Bronchial epithelial cell (primary cell): ENCODE results near the gene SERP2. TPM values are rescaled to one million over a fixed set of nuclear protein-coding genes. Genes with fewer than 3 reads are reported as not detected.

Experiments used
- DNase-seq: peaks from one replicate; pipeline ENCODE4 v3.0.0-alpha.2; 2010; ENCODE audit warnings: low read depth
- FAIRE-seq: peaks from 2 replicates; lab custom pipeline; 2011; peaks lifted over from hg19 to GRCh38; lab: Jason Lieb, UNC
- H3K27me3 ChIP-seq: 2 replicates; pipeline ENCODE4 v1.5.1; 2011; ENCODE audit warnings: low read length; ENCODE audit not compliant: control insufficient read depth, insufficient read depth
- H3K36me3 ChIP-seq: 2 replicates; pipeline ENCODE4 v1.5.1; 2011; ENCODE audit warnings: low read length; ENCODE audit not compliant: control insufficient read depth, insufficient read depth
- H3K4me3 ChIP-seq: 2 replicates; pipeline ENCODE4 v1.5.1; 2011; ENCODE audit warnings: mild to moderate bottlenecking, low read depth, low read length, control low read depth
- CTCF ChIP-seq: IDR thresholded peaks from 2 replicates; pipeline ENCODE4 v1.5.1; 2011; ENCODE audit warnings: mild to moderate bottlenecking, moderate library complexity, low read length, control low read depth, inconsistent platforms; ENCODE audit not compliant: insufficient read depth, severe bottlenecking
- total RNA-seq: library from RNA; depleted of rRNA; stranded (reverse); fragments of >200 nt; gene quantifications from 2 replicates; pipeline ENCODE4 v1.2.1, GENCODE V29; 2014

Gene SERP2
- total RNA-seq, 1 donor from 2014 or later, result 1.1 TPM

- no peak for DNase-seq
- H3K36me3 ChIP-seq, result no peaks in the 10 kb centered on the region
- no peak overlapping the region for H3K4me3 ChIP-seq
- FAIRE-seq, result no peak
- no peak for TF ChIP-seq CTCF
- no peaks in the 10 kb centered on the region for H3K27me3 ChIP-seq
Measured at GRCh38 chr13:44365899-44366298, 7.7 kb upstream of the SERP2 start.

GRCh38 chr13:44368062-44368591 is 5.5 kb upstream of the SERP2 start:
- Histone ChIP-seq H3K4me3 (no peak overlapping the region), H3K27me3 (no peaks in the 10 kb centered on the region), H3K36me3 (no peaks in the 10 kb centered on the region)
- no peak for TF ChIP-seq CTCF
- DNase-seq (no peak), FAIRE-seq (no peak)

- no peak for FAIRE-seq
- DNase-seq, result no peak
- no peaks in the 10 kb centered on the region for H3K36me3 ChIP-seq
- no peaks in the 10 kb centered on the region for H3K27me3 ChIP-seq
- TF ChIP-seq CTCF, result no peak
- H3K4me3 ChIP-seq, result no peak overlapping the region
Measured at GRCh38 chr13:44368599-44369368, 4.8 kb upstream of the SERP2 start.

- FAIRE-seq (no peak), DNase-seq (no peak)
- no peak for TF ChIP-seq CTCF
- H3K27me3 ChIP-seq, result no peaks in the 10 kb centered on the region
- H3K4me3 ChIP-seq, result no peak overlapping the region
- no peaks in the 10 kb centered on the region for H3K36me3 ChIP-seq
Measured at GRCh38 chr13:44371421-44371820, 2.2 kb upstream of the SERP2 start.

GRCh38 chr13:44373247-44373600 is 400 bp upstream of the SERP2 start:
- no peak for TF ChIP-seq CTCF
- no peaks in the 10 kb centered on the region for H3K27me3 ChIP-seq
- no peaks in the 10 kb centered on the region for H3K36me3 ChIP-seq
- H3K4me3 ChIP-seq, result peak overlapping the region; percentile 41
- no peak for FAIRE-seq
- no peak for DNase-seq
